HEK293 (cell line): ENCODE results near the gene ARID5A.

ENCODE experiments used
- CTCF ChIA-PET: fragments of 350-600 bp; formaldehyde crosslinking; extraction: SDS; loops from one replicate; lab custom pipeline; 2021; ENCODE audit warnings: antibody characterized with exemption; lab: Yijun Ruan, JAX
- POLR2A ChIA-PET: fragments of 300-600 bp; formaldehyde crosslinking; extraction: SDS; loops from one replicate; lab custom pipeline; 2020; ENCODE audit warnings: antibody characterized with exemption, inconsistent platforms; lab: Yijun Ruan, JAX
- H3K27ac ChIP-seq: fragments of 200-500 bp; sonication (Bioruptor generic); 2 replicates; pipeline ENCODE4 v1.5.1; 2014; ENCODE audit warnings: low read depth, low read length, control low read depth, inconsistent platforms; ENCODE audit errors: extremely low read depth
- H3K36me3 ChIP-seq, 2 experiments: fragments of 200-500 bp in 1 of 2; sonication (Bioruptor generic) in 1 of 2; 1 replicate in 1 of 2; 2 replicates in 1 of 2; pipeline ENCODE4 v1.5.1; 2014 to 2017; ENCODE audit warnings: inconsistent platforms in 2 of 2, low read length in 2 of 2; ENCODE audit not compliant: control insufficient read depth in 2 of 2, insufficient read depth in 1 of 2
- H3K4me1 ChIP-seq: fragments of 200-500 bp; sonication (Bioruptor generic); 2 replicates; pipeline ENCODE4 v1.5.1; 2014; ENCODE audit warnings: mild to moderate bottlenecking, low read length, inconsistent platforms; ENCODE audit not compliant: control insufficient read depth, insufficient read depth
- H3K4me3 ChIP-seq: 2 replicates; pipeline ENCODE4 v1.5.1; 2011; ENCODE audit warnings: low read depth, mild to moderate bottlenecking, control low read depth, low read length, moderate library complexity
- H3K9me3 ChIP-seq: fragments of 200-500 bp; sonication (Bioruptor generic); 2 replicates; pipeline ENCODE4 v1.5.1; 2014; ENCODE audit warnings: low read depth, low read length, inconsistent platforms; ENCODE audit not compliant: control insufficient read depth, insufficient read depth
- GLIS1 ChIP-seq: fragments of 450-650 bp; formaldehyde crosslinking; IDR thresholded peaks from 2 replicates; pipeline ENCODE4 v1.5.1; 2016; ENCODE audit warnings: missing biosample characterization, missing genetic modification characterization
- SCRT2 ChIP-seq: fragments of 450-650 bp; formaldehyde crosslinking; IDR thresholded peaks from 2 replicates; pipeline ENCODE4 v1.5.1; 2016; ENCODE audit warnings: missing biosample characterization, missing genetic modification characterization
- YY1 ChIP-seq: fragments of 450-650 bp; formaldehyde crosslinking; IDR thresholded peaks from 2 replicates; pipeline ENCODE4 v1.5.1; 2018; ENCODE audit warnings: missing biosample characterization, missing genetic modification characterization
- ZFP37 ChIP-seq: fragments of 450-650 bp; formaldehyde crosslinking; IDR thresholded peaks from 2 replicates; pipeline ENCODE4 v1.5.1; 2016; ENCODE audit warnings: missing biosample characterization, missing genetic modification characterization
- ZFP69B ChIP-seq: fragments of 450-650 bp; formaldehyde crosslinking; IDR thresholded peaks from 2 replicates; pipeline ENCODE4 v1.5.1; 2016; ENCODE audit warnings: missing biosample characterization, missing genetic modification characterization
- ZIC2 ChIP-seq: fragments of 450-650 bp; formaldehyde crosslinking; IDR thresholded peaks from 2 replicates; pipeline ENCODE4 v1.5.1; 2016; ENCODE audit warnings: missing biosample characterization, missing genetic modification characterization
- ZNF10 ChIP-seq: fragments of 450-650 bp; formaldehyde crosslinking; IDR thresholded peaks from 2 replicates; pipeline ENCODE4 v1.5.1; 2017; ENCODE audit warnings: missing biosample characterization, missing genetic modification characterization
- ZNF157 ChIP-seq: fragments of 450-650 bp; formaldehyde crosslinking; IDR thresholded peaks from 2 replicates; pipeline ENCODE4 v1.5.1; 2016; ENCODE audit warnings: missing biosample characterization, missing genetic modification characterization
- ZNF19 ChIP-seq: fragments of 450-650 bp; formaldehyde crosslinking; IDR thresholded peaks from 2 replicates; pipeline ENCODE4; 2016; ENCODE audit warnings: missing biosample characterization, missing genetic modification characterization, low read depth
- ZNF2 ChIP-seq: fragments of 450-650 bp; formaldehyde crosslinking; IDR thresholded peaks from 2 replicates; pipeline ENCODE4 v1.5.1; 2016; ENCODE audit warnings: missing biosample characterization, missing genetic modification characterization
- ZNF223 ChIP-seq: fragments of 450-650 bp; formaldehyde crosslinking; IDR thresholded peaks from 2 replicates; pipeline ENCODE4 v1.5.1; 2016; ENCODE audit warnings: missing biosample characterization, missing genetic modification characterization
- ZNF248 ChIP-seq: fragments of 450-650 bp; formaldehyde crosslinking; IDR thresholded peaks from 2 replicates; pipeline ENCODE4 v1.5.1; 2017; ENCODE audit warnings: missing biosample characterization, missing genetic modification characterization
- ZNF324 ChIP-seq: fragments of 450-650 bp; formaldehyde crosslinking; IDR thresholded peaks from 2 replicates; pipeline ENCODE4 v1.5.1; 2016; ENCODE audit warnings: missing biosample characterization, missing genetic modification characterization
- ZNF423 ChIP-seq: fragments of 450-650 bp; formaldehyde crosslinking; IDR thresholded peaks from 2 replicates; pipeline ENCODE4 v1.5.1; 2016; ENCODE audit warnings: missing biosample characterization, missing genetic modification characterization
- ZNF426 ChIP-seq: fragments of 450-650 bp; formaldehyde crosslinking; IDR thresholded peaks from 2 replicates; pipeline ENCODE4 v1.5.1; 2017; ENCODE audit warnings: missing biosample characterization, missing genetic modification characterization, mild to moderate bottlenecking, inconsistent platforms, moderate library complexity
- ZNF558 ChIP-seq: fragments of 450-650 bp; formaldehyde crosslinking; IDR thresholded peaks from 2 replicates; pipeline ENCODE4 v1.5.1; 2016; ENCODE audit warnings: missing biosample characterization, missing genetic modification characterization
- ZNF621 ChIP-seq: fragments of 450-650 bp; formaldehyde crosslinking; IDR thresholded peaks from 2 replicates; pipeline ENCODE4 v1.5.1; 2017; ENCODE audit warnings: missing biosample characterization, missing genetic modification characterization
- ZNF776 ChIP-seq: fragments of 450-650 bp; formaldehyde crosslinking; IDR thresholded peaks from 2 replicates; pipeline ENCODE4 v1.5.0; 2017; ENCODE audit warnings: missing biosample characterization, missing genetic modification characterization, borderline replicate concordance
- TF ChIP-seq, protein P1 (sequence below): fragments of 450-650 bp; formaldehyde crosslinking; IDR thresholded peaks from 2 replicates; pipeline ENCODE4 v1.5.1; 2016; ENCODE audit warnings: missing biosample characterization, missing genetic modification characterization
- TF ChIP-seq, protein P2 (sequence below): fragments of 450-650 bp; IDR thresholded peaks from 2 replicates; pipeline ENCODE4 v1.5.1; 2018; ENCODE audit warnings: missing biosample characterization, mild to moderate bottlenecking, missing genetic modification characterization
- TF ChIP-seq, protein P3 (sequence below): sonication (generic); formaldehyde crosslinking; IDR thresholded peaks from 2 replicates; pipeline ENCODE4 v1.8.1; 2022; ENCODE audit warnings: mild to moderate bottlenecking, moderate library complexity, missing genetic modification reagents
- TF ChIP-seq, protein P4 (sequence below): fragments of 450-650 bp; formaldehyde crosslinking; IDR thresholded peaks from 2 replicates; pipeline ENCODE4 v1.5.1; 2017; ENCODE audit warnings: missing biosample characterization, missing genetic modification characterization
- TF ChIP-seq, protein P5 (sequence below): fragments of 450-650 bp; formaldehyde crosslinking; IDR thresholded peaks from 2 replicates; pipeline ENCODE4 v1.5.1; 2016; ENCODE audit warnings: missing biosample characterization, missing genetic modification characterization
- TF ChIP-seq, protein P6 (sequence below): fragments of 450-650 bp; formaldehyde crosslinking; IDR thresholded peaks from 2 replicates; pipeline ENCODE4 v1.5.1; 2016; ENCODE audit warnings: missing biosample characterization, missing genetic modification characterization
- TF ChIP-seq, protein P7 (sequence below): fragments of 450-650 bp; formaldehyde crosslinking; IDR thresholded peaks from 2 replicates; pipeline ENCODE4 v1.5.1; 2017; ENCODE audit warnings: missing biosample characterization, missing genetic modification characterization

ARID5A gene

DNA sequence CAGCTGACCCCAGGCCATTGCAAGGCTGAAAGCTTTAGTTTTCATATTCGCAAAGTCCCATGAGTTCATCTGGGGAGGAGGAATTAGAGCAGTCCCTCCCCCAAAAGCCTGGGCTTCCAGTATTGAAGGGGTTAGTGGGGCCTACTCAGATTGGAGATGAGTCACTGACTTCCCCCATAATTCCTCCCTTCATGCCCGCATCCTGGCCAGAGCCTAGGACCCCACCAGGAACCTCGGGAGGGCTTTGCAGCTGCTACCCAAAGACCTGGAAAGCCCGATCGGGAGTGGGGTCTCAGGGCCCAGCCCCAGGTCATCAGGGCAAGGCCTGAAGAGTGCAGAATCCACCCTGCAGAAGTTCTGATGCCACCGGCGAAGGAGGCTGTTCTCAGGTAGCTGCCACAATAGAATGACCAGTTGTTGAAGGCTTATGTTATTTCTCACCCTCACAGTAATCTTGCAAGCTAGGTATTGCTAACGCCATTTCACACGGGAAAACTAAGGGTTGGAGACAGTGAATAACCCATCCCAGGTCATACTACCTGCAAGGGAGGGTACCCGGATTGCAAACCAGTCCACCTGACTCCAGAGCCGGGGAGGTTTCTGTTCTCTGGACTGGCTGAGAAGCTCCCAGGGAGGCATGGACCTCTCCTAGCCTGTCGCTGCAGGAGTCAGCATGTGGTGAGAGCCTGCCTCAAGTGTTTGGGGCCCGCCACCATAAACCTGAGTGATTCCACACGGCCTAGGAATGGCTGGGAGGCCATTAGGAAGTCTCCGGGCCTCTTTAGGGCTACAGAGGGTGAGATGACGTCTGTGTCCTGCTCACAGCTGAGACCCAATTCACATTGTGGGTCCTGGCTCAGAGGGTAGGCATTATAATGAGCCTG, 5.8 kb upstream of the ARID5A start:
- Histone ChIP-seq H3K4me1 (peaks cover 36% of the 10 kb centered on the region), H3K9me3 (no peaks in the 10 kb centered on the region), H3K27ac (peak overlapping the region; percentile 59; the same call in 1 of the 2 replicates), H3K36me3 (no peaks in the 10 kb centered on the region), H3K4me3 (no peak overlapping the region)
- POLR2A ChIA-PET, result interaction anchor here (0.9 to 1.8 kb wide), 2 partner anchors 10 to 265 kb away, joined by 3 to 4 read pairs; partner anchors contain the start of genes CIAO1 and TMEM127
- CTCF ChIA-PET, result interaction anchor here (0.6 to 4.9 kb wide), 7 partner anchors 16 to 480 kb away, joined by 3 to 27 read pairs (median 3); no protein-coding TSS in a partner anchor
- TF ChIP-seq ZNF157 (tag by site-specific recombination) (no peak), ZNF19 (no peak), ZNF621 (tag by site-specific recombination) (no peak), ZNF10 (no peak), GLIS1 (tag by site-specific recombination) (peak; percentile 94), ZFP37 (tag by site-specific recombination) (no peak), ZNF423 (tag by site-specific recombination) (no peak), ZNF324 (no peak), ZNF2 (tag by site-specific recombination) (no peak), ZNF558 (tag by site-specific recombination) (no peak), YY1 (tag by site-specific recombination) (no peak), ZNF248 (no peak), ZNF223 (no peak), ZNF776 (tag by site-specific recombination) (no peak), ZIC2 (tag by site-specific recombination) (peak; percentile 80), ZFP69B (tag by site-specific recombination) (peak; percentile 83; the same call in 1 of the 2 replicates), SCRT2 (tag by site-specific recombination) (0 out of 2 replicates have a peak, but pooled peaks have one; percentile 10), ZNF426 (tag by site-specific recombination) (no peak)
- TF ChIP-seq, protein P1, sequence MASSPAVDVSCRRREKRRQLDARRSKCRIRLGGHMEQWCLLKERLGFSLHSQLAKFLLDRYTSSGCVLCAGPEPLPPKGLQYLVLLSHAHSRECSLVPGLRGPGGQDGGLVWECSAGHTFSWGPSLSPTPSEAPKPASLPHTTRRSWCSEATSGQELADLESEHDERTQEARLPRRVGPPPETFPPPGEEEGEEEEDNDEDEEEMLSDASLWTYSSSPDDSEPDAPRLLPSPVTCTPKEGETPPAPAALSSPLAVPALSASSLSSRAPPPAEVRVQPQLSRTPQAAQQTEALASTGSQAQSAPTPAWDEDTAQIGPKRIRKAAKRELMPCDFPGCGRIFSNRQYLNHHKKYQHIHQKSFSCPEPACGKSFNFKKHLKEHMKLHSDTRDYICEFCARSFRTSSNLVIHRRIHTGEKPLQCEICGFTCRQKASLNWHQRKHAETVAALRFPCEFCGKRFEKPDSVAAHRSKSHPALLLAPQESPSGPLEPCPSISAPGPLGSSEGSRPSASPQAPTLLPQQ (tag by site-specific recombination), result peak; percentile 81
- TF ChIP-seq, protein P2, sequence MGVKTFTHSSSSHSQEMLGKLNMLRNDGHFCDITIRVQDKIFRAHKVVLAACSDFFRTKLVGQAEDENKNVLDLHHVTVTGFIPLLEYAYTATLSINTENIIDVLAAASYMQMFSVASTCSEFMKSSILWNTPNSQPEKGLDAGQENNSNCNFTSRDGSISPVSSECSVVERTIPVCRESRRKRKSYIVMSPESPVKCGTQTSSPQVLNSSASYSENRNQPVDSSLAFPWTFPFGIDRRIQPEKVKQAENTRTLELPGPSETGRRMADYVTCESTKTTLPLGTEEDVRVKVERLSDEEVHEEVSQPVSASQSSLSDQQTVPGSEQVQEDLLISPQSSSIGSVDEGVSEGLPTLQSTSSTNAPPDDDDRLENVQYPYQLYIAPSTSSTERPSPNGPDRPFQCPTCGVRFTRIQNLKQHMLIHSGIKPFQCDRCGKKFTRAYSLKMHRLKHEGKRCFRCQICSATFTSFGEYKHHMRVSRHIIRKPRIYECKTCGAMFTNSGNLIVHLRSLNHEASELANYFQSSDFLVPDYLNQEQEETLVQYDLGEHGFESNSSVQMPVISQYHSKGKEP, result no peak
- TF ChIP-seq, protein P3, sequence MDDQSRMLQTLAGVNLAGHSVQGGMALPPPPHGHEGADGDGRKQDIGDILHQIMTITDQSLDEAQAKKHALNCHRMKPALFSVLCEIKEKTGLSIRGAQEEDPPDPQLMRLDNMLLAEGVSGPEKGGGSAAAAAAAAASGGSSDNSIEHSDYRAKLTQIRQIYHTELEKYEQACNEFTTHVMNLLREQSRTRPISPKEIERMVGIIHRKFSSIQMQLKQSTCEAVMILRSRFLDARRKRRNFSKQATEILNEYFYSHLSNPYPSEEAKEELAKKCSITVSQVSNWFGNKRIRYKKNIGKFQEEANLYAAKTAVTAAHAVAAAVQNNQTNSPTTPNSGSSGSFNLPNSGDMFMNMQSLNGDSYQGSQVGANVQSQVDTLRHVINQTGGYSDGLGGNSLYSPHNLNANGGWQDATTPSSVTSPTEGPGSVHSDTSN, result no peak
- TF ChIP-seq, protein P4, sequence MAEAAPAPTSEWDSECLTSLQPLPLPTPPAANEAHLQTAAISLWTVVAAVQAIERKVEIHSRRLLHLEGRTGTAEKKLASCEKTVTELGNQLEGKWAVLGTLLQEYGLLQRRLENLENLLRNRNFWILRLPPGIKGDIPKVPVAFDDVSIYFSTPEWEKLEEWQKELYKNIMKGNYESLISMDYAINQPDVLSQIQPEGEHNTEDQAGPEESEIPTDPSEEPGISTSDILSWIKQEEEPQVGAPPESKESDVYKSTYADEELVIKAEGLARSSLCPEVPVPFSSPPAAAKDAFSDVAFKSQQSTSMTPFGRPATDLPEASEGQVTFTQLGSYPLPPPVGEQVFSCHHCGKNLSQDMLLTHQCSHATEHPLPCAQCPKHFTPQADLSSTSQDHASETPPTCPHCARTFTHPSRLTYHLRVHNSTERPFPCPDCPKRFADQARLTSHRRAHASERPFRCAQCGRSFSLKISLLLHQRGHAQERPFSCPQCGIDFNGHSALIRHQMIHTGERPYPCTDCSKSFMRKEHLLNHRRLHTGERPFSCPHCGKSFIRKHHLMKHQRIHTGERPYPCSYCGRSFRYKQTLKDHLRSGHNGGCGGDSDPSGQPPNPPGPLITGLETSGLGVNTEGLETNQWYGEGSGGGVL, result peak; percentile 27; the same call in 1 of the 2 replicates
- TF ChIP-seq, protein P5, sequence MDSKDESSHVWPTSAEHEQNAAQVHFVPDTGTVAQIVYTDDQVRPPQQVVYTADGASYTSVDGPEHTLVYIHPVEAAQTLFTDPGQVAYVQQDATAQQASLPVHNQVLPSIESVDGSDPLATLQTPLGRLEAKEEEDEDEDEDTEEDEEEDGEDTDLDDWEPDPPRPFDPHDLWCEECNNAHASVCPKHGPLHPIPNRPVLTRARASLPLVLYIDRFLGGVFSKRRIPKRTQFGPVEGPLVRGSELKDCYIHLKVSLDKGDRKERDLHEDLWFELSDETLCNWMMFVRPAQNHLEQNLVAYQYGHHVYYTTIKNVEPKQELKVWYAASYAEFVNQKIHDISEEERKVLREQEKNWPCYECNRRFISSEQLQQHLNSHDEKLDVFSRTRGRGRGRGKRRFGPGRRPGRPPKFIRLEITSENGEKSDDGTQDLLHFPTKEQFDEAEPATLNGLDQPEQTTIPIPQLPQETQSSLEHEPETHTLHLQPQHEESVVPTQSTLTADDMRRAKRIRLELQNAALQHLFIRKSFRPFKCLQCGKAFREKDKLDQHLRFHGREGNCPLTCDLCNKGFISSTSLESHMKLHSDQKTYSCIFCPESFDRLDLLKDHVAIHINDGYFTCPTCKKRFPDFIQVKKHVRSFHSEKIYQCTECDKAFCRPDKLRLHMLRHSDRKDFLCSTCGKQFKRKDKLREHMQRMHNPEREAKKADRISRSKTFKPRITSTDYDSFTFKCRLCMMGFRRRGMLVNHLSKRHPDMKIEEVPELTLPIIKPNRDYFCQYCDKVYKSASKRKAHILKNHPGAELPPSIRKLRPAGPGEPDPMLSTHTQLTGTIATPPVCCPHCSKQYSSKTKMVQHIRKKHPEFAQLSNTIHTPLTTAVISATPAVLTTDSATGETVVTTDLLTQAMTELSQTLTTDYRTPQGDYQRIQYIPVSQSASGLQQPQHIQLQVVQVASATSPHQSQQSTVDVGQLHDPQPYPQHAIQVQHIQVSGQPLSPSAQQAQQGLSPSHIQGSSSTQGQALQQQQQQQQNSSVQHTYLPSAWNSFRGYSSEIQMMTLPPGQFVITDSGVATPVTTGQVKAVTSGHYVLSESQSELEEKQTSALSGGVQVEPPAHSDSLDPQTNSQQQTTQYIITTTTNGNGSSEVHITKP (tag by site-specific recombination), result peak; percentile 92
- TF ChIP-seq, protein P6, sequence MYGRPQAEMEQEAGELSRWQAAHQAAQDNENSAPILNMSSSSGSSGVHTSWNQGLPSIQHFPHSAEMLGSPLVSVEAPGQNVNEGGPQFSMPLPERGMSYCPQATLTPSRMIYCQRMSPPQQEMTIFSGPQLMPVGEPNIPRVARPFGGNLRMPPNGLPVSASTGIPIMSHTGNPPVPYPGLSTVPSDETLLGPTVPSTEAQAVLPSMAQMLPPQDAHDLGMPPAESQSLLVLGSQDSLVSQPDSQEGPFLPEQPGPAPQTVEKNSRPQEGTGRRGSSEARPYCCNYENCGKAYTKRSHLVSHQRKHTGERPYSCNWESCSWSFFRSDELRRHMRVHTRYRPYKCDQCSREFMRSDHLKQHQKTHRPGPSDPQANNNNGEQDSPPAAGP (tag by site-specific recombination), result no peak
- TF ChIP-seq, protein P7, sequence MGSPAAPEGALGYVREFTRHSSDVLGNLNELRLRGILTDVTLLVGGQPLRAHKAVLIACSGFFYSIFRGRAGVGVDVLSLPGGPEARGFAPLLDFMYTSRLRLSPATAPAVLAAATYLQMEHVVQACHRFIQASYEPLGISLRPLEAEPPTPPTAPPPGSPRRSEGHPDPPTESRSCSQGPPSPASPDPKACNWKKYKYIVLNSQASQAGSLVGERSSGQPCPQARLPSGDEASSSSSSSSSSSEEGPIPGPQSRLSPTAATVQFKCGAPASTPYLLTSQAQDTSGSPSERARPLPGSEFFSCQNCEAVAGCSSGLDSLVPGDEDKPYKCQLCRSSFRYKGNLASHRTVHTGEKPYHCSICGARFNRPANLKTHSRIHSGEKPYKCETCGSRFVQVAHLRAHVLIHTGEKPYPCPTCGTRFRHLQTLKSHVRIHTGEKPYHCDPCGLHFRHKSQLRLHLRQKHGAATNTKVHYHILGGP (tag by site-specific recombination), result no peak
